GM20000 (cell line): Measurements from ENCODE around the gene HERPUD2.

Experiments used
- DNase-seq: peaks from one replicate; pipeline ENCODE4 v3.0.0; 2012; ENCODE audit warnings: low spot score
- CTCF ChIP-seq: IDR thresholded peaks from 2 replicates; pipeline ENCODE4 v1.5.1; 2012; ENCODE audit warnings: mild to moderate bottlenecking, control low read depth; ENCODE audit errors: extremely low read depth, missing control alignments

HERPUD2 gene

GRCh38 chr7:35729061-35729783 is 34.3 kb upstream of the HERPUD2 start:
- peak; percentile 58 for DNase-seq

GRCh38 chr7:35728412-35729060 is 33.6 kb upstream of the HERPUD2 start:
- no peak for DNase-seq
- TF ChIP-seq CTCF, result no peak

More at GRCh38 chr7:35729061-35729783, 34.3 kb upstream of the HERPUD2 start:
- TF ChIP-seq CTCF, result no peak

- peak; percentile 18 for DNase-seq
Observed at GRCh38 chr7:35727571-35727970, 32.6 kb upstream of the HERPUD2 start.

GRCh38 chr7:35726654-35727053 is 31.7 kb upstream of the HERPUD2 start:
- no peak for TF ChIP-seq CTCF
- DNase-seq, result no peak

More at GRCh38 chr7:35727571-35727970, 32.6 kb upstream of the HERPUD2 start:
- no peak for TF ChIP-seq CTCF

- DNase-seq, result peak; percentile 59
- peak; percentile 34 for TF ChIP-seq CTCF
Observed at GRCh38 chr7:35725280-35725680, 30.3 kb upstream of the HERPUD2 start.

- TF ChIP-seq CTCF, result no peak
- no peak for DNase-seq
Observed at GRCh38 chr7:35723011-35723410, 28.1 kb upstream of the HERPUD2 start.

GRCh38 chr7:35722054-35722849 is 27.3 kb upstream of the HERPUD2 start:
- DNase-seq, result no peak
- TF ChIP-seq CTCF, result no peak
